ENCODE results near the gene ATP9A.

Gene ATP9A

DNA sequence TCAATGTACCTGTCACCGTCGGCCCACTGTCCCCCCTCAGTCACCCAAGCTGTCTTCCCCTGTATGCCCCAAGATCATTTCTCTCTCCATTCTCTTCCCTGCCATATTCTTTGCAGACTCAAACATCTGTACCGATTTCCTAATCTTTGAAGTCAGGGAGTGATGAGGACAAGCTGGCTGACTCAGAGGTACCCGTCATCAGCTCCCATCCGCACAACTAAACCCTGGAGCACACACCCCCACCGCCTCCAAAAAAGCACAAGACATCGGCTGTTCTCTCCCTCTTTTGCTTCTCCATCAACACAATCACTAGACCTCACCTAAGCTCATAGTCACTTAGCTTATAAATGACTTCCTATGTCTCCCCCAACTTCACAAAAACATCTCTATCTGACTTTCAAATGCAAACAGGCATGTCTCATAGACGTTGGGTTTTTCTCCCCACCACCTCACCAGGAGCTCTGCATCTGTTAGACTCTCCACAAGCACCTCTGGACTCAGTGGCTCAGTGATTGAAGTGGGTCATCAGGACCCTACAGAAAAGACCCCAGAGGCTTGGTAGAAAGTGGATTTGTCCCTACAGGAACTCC, 214.2 kb downstream of the ATP9A start:
- no peak for DNase-seq (ENCODE audit: low read depth in 2 of 2)

DNA sequence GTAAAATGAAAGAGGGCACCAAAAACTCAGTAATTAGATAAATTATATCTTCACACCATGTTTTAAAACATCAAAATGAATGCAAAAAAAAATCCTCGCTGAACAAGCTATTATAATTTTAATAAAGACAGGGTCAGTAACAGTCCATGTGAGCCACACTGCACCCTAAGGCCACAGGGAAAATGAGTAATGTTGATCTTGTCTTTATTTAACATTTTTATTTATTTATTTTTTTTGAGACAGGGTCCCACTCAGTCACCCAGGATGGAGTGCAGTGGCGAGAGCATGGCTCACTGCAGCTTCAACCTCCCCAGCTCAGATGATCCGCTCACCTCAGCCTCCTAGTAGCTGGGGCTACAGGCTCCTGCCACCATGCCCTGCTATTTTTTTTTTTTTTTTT, 217.0 kb downstream of the ATP9A start:
- no peak for DNase-seq (ENCODE audit: low read depth in 2 of 2)

DNA sequence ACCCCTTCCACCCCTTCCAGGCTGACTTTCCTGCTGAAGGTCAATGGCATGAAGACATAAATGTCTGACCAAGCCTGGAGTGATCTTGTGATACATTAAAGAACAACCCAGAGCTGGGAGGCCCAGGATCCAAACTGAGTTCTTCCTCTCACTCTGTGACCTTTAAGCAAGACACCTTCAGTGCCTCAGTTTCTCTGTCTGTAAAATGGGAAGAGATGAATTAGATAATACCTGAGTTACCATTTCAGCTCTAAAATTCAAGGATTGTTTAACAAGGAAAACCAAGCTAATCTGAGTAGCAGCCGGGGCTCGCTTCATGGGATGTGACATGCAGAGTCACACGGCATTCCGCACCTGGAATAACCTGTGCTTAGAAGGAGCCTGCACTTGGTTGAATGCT, 218.7 kb downstream of the ATP9A start:
- DNase-seq (ENCODE audit: low read depth in 2 of 2) = no peak

DNA sequence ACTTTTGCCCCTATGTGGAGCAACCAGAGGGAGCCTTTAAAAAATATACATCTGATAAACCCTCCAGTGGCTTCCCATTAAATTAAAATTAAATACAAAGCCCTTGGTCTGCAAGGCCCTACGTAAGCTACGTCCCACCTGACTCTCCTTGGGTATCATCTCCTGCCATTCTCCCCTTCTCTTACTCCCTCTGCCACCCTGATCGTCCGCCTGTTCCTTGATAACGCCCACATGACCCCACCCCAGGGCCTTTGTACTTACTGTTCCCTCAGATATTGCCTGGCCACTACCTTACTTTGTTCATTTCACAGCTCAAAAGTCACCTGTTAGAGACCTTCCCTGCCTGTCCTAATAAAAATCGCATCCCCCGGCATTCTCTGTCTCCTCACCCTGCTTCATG, 220.2 kb downstream of the ATP9A start:
- DNase-seq (ENCODE audit: low read depth in 2 of 2) = no peak

All from stimulated activated CD8-positive, alpha-beta memory T cell treated with anti-CD3 and anti-CD28 coated beads, Interleukin-7, amount 100 ng/mL, for 1 hour (primary cell).